NT2/D1 (cell line): ENCODE measurements around the gene RBMXL2.

Experiments used
- SUZ12 ChIP-seq: IDR thresholded peaks from 2 replicates; pipeline ENCODE4 v1.6.1; 2011; ENCODE audit not compliant: insufficient read length, insufficient read depth; ENCODE audit errors: extremely low read depth
- ZNF274 ChIP-seq: IDR thresholded peaks from 2 replicates; pipeline ENCODE4 v1.6.1; 2011; ENCODE audit warnings: mild to moderate bottlenecking, low read depth, low read length

DNA sequence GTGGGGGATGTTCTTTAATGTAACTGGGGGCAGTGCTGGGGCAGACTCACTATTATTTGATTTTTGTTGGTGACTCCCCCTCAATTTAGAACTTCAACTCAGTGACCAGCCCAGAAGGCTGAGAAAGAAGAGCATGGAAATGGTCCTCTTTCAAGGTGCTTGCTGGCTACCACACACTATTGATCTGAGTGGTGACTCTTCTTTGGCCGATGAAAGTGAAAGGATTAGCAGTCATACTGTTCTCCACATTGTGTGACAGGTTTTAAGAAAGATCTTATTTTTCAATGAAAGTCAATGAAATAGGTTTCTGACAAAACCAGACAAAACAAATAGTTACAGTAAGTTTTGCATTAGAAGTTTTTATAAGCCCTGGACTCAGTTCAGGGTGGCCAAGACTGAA, 38.6 kb upstream of the RBMXL2 start:
- no peak for TF ChIP-seq ZNF274
- no peak for TF ChIP-seq SUZ12
